GM12891 (cell line): ENCODE results near the gene INPP1.

ENCODE experiments used
- PAX5 ChIP-seq: IDR thresholded peaks from 2 replicates; pipeline ENCODE4 v1.6.1; 2011; ENCODE audit warnings: low read length, moderate library complexity, mild to moderate bottlenecking; ENCODE audit not compliant: insufficient read depth, severe bottlenecking
- POLR2A ChIP-seq: IDR thresholded peaks from 2 replicates; pipeline ENCODE4 v1.6.1; 2011; ENCODE audit warnings: low read depth, low read length, control low read depth
- POLR2AphosphoS5 ChIP-seq: IDR thresholded peaks from 2 replicates; pipeline ENCODE4 v1.6.1; 2011; ENCODE audit warnings: low read depth, low read length, control low read depth
- TAF1 ChIP-seq: IDR thresholded peaks from 2 replicates; pipeline ENCODE4 v1.6.1; 2011; ENCODE audit warnings: low read depth, low read length, control low read depth

- TF ChIP-seq POLR2A (no peak), TAF1 (no peak), POLR2AphosphoS5 (no peak), PAX5 (no peak)
These were observed 22.9 kb downstream of the INPP1 start for GRCh38 chr2:190366248-190366753.
